ENCODE results near the gene ITFG1. TPM values are rescaled to one million over a fixed set of nuclear protein-coding genes. Genes with fewer than 3 reads are reported as not detected.

ITFG1 gene
- total RNA-seq, 1 experiment from 2014 or later: 18.0 TPM

GRCh38 chr16:47448830-47449575, 11.9 kb downstream of the ITFG1 start:
- H3K27ac Mint-ChIP-seq: peak overlapping the region in 1 of 3 experiments; percentile 49; a peak in 1 of 7 replicates
- Histone ChIP-seq H3K23me2 (ENCODE audit: insufficient read length, low read depth, low read length, poor library complexity, severe bottlenecking) (no peaks in the 10 kb centered on the region), H4K91ac (ENCODE audit: insufficient read length, low read depth, low read length) (no peak overlapping the region), H3K14ac (ENCODE audit: insufficient read depth, low read length) (no peak overlapping the region), H2AFZ (ENCODE audit: low read length) (no peak overlapping the region), H2BK5ac (ENCODE audit: insufficient read length, low read length) (no peak overlapping the region), H3K27ac (ENCODE audit: insufficient read length, low read depth, low read length) (no peak overlapping the region), H3K4ac (ENCODE audit: low read depth, low read length) (no peak overlapping the region), H2BK12ac (ENCODE audit: insufficient read length, low read depth, low read length) (no peak overlapping the region), H3K56ac (ENCODE audit: insufficient read length, low read depth, low read length) (no peak overlapping the region), H4K8ac (replicated peaks; ENCODE audit: insufficient read length, low read depth, low read length) (no peak overlapping the region), H2BK15ac (ENCODE audit: low read depth, low read length) (no peak overlapping the region), H3K79me1 (ENCODE audit: insufficient read depth, low read depth, low read length, poor library complexity, severe bottlenecking) (no peaks in the 10 kb centered on the region), H3K27me3 (ENCODE audit: insufficient read depth, low read length) (no peaks in the 10 kb centered on the region), H2AK5ac (ENCODE audit: insufficient read length, low read length) (no peak overlapping the region), H3K4me2 (ENCODE audit: insufficient read depth, insufficient read length, low read length) (no peak overlapping the region), H3K9me3 (ENCODE audit: control insufficient read depth, low read depth, low read length) (no peaks in the 10 kb centered on the region), H3K23ac (ENCODE audit: insufficient read length, low read depth, low read length) (no peak overlapping the region), H3K18ac (ENCODE audit: insufficient read length, low read depth, low read length) (no peak overlapping the region), H2BK20ac (ENCODE audit: low read depth, low read length, poor library complexity, severe bottlenecking) (no peak overlapping the region), H3K4me1 (ENCODE audit: insufficient read depth, low read length) (no peaks in the 10 kb centered on the region), H3K79me2 (ENCODE audit: insufficient read depth, low read length) (no peaks in the 10 kb centered on the region), H2BK120ac (ENCODE audit: low read depth, low read length, poor library complexity, severe bottlenecking) (no peak overlapping the region), H4K20me1 (ENCODE audit: control insufficient read depth, insufficient read depth, insufficient read length) (no peaks in the 10 kb centered on the region), H3K9ac (ENCODE audit: extremely low read depth, insufficient read length, low read length) (no peak overlapping the region), H4K5ac (ENCODE audit: insufficient read length, low read depth, low read length) (no peak overlapping the region), H3T11ph (ENCODE audit: low read length) (no peak overlapping the region)
- H3K27me3 Mint-ChIP-seq (ENCODE audit: low read depth): no peaks in the 10 kb centered on the region
- H3K9me3 Mint-ChIP-seq: no peaks in the 10 kb centered on the region
- no CpG with 5 or more reads among the region's 3 CpGs for WGBS (ENCODE audit: extremely low coverage, insufficient read length, low lambda C conversion rate)
- peaks cover 6 to 31% (median 27%) of the 10 kb centered on the region in 3 experiments; a peak in 6 of 7 replicates for H3K36me3 Mint-ChIP-seq (ENCODE audit: insufficient read depth in 1 of 3, low read depth in 3 of 3)
- no peak overlapping the region for H3K4me3 Mint-ChIP-seq
- H3K4me1 Mint-ChIP-seq: peaks cover 7 to 8% of the 10 kb centered on the region in 2 experiments
- no peak for DNase-seq
- no peak for TF ChIP-seq CTCF (conservative IDR thresholded peaks at IDR 0.05)
